HG02981 (cell line): Measurements from ENCODE around the gene TSPAN16.
"Not testable (repeated sequence)": the region's sequence is repeated elsewhere in the genome, so short reads cannot be mapped to it uniquely, and the experiment has no call there.

Experiments
- ATAC-seq: cut with Tn5 transposase; IDR thresholded peaks from one replicate; pipeline ENCODE4 v1.9.1; 2021; ENCODE audit warnings: mild to moderate bottlenecking, moderate library complexity; ENCODE audit not compliant: unreplicated experiment

Gene TSPAN16

DNA sequence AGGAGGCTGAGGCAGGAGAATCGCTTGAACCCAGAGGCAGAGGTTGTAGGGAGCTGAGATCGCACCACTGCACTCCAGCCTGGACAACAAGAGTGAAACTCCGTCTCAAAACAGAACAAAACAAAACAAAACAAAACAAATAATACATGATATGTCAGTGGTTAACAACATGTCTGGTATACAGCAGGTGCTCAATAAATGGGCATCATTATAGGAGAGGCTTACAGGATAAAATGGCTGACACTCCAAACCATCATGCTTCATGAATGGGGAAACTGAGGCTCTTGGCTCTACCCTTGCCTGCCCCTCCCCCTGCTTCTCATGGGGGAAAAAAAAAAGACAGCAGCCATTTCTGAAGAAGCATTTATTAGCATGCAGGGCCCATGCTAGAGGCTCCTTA lies 46.5 kb downstream of the TSPAN16 start:
- no peak for ATAC-seq

DNA sequence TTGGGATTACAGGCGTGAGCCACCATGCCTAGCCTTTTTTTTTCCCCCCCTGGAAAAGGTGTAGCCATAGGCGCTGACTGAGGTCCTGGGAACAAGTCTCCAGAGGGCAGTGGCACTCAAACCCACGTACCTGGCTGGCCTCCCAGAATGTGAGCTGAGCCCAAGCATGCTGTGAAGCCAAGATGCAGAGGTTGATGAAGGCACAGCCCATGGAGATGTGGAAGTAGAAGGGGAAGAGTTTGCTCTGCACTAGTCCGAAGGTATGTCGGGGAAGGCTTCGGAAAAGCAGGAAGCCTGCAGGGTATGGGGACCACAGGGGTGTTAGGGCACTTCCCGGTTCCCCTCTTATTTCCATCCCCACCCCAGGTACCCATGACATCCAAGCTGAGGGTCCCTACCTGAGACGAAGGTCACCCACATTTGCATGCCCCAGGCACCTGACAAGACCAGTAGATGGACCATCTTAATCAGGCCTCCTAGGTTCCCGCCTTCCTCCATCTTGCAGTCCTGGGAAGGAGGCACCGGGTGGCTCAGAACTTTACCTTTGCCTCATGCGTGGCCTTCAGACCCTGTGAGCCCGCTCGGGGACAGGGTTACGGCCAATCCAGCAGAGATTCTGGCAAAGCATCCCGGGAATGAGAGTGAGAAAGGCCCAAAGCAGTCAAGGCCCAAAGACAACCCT lies 49.3 kb downstream of the TSPAN16 start:
- no peak for ATAC-seq

GRCh38 chr19:11346104-11346940 lies 50.4 kb downstream of the TSPAN16 start, which contains the start of the genes CCDC159 and TMEM205:
CCDC159 (plus strand) TSS chr19:11346519; CDS start chr19:11346607, 88 bp downstream.
TMEM205 (minus strand) TSS chr19:11346268; CDS start chr19:11345619, 649 bp downstream.
- peak; percentile 91 for ATAC-seq

DNA sequence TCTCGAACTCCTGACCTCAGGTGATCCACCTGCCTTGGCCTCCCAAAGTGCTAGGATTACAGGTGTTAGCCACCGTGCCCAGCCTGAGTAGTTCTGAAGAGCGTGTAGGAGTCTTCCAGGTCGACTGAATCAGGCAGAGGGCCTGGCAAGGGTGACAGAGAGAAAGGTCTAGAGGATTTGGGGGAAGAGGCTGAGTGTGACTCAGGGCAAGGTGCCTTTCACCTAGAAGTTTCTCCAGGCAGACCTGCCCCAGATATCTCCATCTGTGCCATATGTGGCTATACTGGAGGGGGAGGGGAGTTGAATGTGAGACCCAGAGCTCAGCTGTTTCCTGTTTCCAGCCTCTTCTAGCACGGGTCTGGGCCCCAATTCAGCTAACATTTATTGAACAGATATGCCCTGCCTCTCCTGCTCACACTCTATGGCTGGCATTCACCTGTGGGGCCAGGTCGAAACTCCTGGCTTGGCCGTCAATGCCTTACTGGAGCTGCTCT lies 51.6 kb downstream of the TSPAN16 start:
- no peak for ATAC-seq

DNA sequence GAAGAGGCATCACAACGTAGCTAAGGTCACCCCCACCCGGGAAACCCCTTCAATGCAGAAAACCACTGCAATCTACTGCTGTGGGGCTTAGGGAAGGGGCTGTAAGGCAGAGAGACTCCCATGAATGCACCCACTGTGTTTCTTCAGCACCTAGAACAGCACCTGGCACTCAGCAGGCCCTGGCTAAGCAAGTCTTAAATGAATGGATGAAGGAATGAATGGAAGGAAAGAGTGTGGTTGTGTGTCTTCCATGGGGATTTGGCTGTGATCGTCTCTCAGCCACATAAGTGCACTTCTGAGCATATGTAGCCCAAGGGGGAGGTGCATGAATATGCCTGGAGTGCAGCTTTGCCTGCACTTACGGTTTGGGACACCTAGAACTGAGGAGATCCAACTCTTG lies 53.2 kb downstream of the TSPAN16 start:
- ATAC-seq = no peak

- ATAC-seq = not testable (repeated sequence)
Measured at GRCh38 chr19:11354102-11354501, 58.1 kb downstream of the TSPAN16 start.

DNA sequence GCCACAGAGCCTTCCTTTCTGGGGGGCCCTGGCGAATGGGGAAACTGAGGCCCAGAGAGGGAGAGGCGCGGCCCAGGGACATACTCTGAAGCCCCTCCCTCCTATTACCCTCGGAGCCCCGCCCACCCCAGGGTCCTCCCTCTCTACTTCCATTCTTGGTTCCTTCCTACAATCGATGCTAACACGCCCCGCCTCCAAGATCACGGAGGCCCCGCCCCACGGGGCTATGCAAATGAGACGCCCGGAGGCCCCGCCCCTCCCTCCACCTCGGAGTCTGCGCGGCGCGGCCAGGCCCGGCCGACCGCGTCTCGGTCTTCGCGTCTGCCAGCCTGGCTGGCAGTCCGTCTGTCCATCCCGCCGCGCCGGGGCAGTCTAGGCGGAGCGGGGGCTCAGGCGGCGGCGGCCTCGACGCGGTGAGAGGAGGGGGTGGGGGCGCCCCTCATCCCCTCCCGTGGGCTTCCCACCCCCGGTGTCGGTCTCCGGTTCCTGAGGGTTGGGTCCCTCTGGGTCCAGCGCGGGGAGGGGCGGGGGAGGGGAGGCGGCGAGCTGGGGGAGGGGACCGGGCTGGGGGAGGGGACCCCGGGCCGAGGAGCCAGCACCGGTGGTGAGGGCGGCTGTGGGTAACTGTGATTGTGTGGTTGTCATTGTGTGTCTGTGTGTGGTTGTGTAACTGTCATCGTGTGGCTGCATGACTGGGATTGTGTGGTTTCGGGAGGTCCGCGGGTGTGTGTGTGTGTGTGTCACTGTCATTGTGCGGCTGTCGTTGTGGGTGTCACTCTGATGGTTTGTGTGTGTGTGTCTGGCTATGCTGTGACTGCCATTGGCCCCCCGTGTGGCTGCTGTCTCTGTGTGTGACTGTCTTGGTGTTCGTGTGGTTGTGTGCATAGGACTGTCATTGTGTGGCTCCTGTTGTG lies 59.5 kb downstream of the TSPAN16 start, which contains the start of gene PLPPR2:
TSS of gene PLPPR2 (plus strand) at position 273 of the 914 bp plus-strand sequence. CDS start 2,242 bp downstream, outside the sequence.
- ATAC-seq = no peak

DNA sequence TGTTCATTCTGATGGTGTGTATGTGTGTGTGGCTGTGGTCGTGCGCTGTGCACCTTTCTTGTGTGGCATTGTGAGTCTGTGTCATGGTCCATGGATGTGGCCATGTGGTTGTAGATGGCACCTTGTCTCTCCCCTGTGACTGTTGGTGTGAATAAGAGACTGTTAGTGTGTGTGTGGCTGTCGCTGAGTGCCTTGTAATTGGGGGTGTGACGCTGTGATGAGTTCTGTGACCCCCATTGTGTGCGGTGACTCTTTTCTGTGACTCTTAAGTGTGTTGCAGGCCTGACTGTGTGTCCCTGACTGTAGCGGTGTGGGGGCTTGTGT lies 60.1 kb downstream of the TSPAN16 start:
- ATAC-seq = no peak

GRCh38 chr19:11356676-11357550 lies 61.0 kb downstream of the TSPAN16 start:
- ATAC-seq = no peak

DNA sequence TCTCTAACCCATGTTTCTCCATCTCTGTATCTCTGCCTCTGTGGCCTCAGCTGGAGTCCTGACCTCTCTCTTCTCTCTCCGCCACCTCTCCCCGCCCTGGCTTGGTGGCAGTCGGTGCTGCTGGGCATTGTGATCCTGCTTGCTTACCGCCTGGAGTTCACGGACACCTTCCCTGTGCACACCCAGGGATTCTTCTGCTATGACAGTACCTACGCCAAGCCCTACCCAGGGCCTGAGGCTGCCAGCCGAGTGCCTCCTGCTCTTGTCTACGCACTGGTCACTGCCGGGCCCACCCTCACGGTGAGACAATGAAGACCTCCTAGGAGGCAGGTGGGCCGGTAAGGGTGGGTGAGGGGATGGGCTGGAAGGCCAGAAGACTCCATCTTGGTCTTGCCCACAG lies 63.5 kb downstream of the TSPAN16 start:
- no peak for ATAC-seq

GRCh38 chr19:11361037-11361770 lies 65.2 kb downstream of the TSPAN16 start:
- no peak for ATAC-seq

DNA sequence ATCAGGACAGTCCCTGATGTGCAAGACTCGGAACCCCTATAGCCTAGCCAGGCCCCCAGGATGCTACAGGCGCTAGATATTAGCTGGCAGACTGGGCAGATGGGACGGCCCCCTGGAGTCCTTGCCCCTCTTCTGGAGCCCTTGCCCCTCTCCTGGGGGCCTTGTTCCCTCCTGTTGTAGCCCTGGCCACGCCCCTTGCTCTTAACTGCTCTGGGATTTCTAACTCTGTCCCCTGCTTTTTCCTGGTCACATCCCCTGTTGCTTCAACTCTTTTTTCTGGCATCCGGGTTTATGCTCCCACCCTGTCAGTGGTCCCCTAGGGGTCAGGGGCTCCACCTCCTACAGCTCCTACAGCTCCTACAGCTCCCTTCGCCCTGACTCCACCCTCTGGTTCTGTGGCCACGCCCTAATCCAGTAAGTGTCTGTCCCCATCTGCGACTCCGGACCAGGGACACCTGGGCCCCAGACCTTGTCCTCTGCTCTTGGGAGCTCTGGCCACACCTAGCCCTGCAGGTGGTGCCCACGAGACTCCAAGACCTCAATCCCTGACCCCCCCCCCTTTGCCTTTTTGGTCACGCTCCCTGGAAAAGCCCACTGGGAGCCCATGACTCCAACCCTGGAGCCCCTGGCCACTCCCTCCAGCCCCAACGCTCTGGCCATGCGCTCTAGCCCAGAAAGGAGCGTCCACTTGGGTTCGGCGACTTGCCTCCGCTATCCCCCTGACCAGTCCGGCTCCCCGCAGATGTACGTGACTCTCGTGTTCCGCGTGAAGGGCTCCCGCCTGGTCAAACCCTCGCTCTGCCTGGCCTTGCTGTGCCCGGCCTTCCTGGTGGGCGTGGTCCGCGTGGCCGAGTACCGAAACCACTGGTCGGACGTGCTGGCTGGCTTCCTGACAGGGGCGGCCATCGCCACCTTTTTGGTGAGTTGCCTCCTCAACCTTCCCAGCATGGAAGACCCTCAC lies 66.1 kb downstream of the TSPAN16 start:
- no peak for ATAC-seq

- ATAC-seq = no peak
Measured at GRCh38 chr19:11363881-11364280, 67.9 kb downstream of the TSPAN16 start.

- ATAC-seq = no peak
Measured at GRCh38 chr19:11364296-11364904, 68.4 kb downstream of the TSPAN16 start.

GRCh38 chr19:11364935-11365334 lies 69.0 kb downstream of the TSPAN16 start:
- ATAC-seq = no peak
